HG03439 (cell line): Measurements from ENCODE around the gene TOR1B.
A peak's percentile ranks its signal among the peaks of the same experiment; 100 is the strongest.
"Not testable (repeated sequence)": the region's sequence is repeated elsewhere in the genome, so short reads cannot be mapped to it uniquely, and the experiment has no call there.

Experiments
- ATAC-seq: cut with Tn5 transposase; IDR thresholded peaks from one replicate; pipeline ENCODE4 v1.9.1; 2021; ENCODE audit warnings: mild to moderate bottlenecking, moderate library complexity; ENCODE audit not compliant: unreplicated experiment

TOR1B gene

DNA sequence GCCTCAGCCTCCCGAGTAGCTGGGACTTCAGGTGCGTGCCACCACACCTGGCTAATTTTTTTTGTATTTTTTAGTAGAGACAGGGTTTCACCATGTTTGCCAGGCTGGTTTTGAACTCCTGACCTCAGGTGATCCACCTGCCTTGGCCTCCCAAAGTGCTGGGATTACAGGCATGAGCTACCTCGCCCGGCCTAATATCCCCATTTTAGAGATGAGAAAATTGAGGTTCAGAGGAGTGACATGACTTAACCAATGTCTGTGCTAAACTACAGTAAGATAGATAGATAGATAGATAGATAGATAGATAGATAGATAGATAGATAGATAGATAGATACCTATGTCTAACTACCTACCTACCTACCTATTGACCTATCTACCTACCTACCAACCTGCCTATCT is 26.9 kb upstream of the TOR1B start:
- ATAC-seq = not testable (repeated sequence)

DNA sequence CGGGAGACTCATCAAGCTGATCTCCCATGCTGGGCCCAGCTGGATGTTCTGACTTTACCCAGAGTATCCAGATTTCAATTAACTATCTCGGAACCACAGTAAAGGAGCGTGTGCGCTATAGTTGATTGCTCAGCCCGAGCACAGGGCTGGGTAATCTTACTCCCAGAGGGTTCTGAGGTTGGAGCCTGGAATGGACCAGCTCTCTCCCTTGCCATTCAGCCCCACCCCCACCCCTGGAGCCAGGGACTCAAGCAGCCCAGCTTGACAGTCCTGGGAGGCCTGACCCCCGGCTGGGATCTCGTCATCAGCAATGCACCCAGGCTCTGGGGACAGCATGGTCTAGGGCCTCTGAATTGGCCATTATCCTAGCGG is 26.4 kb upstream of the TOR1B start:
- no peak for ATAC-seq

DNA sequence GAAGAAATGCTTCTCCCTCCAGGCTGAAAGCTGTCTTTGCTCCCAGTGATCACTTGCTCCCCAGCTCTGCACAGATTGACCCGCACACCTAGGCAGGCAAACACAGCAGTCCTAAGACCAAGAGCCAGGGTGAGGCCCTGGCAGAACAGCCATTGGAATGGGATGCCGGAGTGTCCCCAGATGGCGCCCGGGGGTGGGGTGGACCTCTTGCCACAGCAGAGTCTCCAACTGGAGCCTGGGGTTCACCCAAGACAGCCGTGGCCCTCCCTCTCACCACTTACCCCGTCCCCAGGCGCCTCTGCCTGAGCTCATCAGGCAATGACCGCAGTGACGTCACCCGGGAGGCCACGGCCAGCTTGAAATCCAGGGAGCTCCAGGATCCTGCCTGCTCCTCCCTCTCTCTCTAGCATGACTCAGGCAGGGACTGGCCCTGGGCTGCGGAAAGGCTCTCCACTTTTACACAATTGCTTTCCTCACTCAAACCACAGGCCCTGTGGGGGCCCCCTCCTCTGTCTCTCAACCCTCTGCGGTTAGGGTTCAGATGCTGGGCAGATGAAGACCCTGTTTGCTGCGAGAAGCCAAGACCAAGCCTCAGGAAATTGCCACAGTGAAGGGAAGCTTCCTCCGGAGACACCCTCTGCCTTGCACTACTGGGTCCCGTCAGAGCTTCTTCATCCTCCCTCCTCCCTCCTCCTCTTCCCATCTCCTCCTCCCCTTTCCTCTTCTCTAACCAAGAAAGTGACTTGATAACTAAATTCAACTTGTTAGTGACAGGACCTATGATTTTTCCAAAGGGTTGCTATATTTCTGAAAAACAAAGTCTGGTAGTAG is 25.8 kb upstream of the TOR1B start:
- no peak for ATAC-seq

- ATAC-seq = no peak
Measured at GRCh38 chr9:129777769-129778130, 25.2 kb upstream of the TOR1B start.

DNA sequence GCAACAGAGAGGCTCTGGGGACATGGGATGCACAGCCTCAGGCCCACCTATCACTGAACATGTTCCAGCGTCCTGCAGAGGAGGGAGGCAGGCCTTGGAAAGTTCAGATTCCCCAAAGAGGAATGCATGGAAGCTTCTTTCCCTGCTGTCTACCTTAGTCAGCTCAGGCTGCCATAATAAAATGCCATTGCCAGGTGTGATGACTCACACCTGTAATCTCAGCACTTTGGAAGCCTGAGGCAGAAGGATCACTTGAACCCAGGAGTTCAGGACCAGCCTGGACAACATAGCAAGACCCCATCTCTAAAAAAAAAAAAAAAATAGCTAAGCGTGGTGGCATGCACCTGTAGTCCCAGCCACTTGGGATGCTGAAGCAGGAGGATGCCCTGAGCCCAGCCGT is 24.5 kb upstream of the TOR1B start:
- no peak for ATAC-seq

GRCh38 chr9:129779560-129780190 is 23.3 kb upstream of the TOR1B start:
- no peak for ATAC-seq

DNA sequence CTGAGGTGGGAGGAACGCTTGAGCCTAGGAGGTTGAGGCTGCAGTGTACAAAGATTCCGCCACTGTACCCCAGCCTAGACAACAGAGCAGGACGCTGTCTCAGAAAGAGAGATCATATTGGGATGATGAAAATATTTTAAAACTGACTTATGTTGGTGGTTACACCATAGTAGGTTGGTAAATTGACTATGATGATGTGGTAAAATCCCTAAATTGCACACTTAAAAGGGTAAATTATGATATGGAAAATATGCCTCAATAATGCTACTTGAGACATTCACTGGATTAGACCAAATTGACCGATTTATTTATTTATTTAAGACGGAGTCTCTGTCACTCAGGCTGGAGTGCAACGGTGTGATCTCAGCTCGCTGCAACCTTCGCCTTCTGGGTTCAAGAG is 21.9 kb upstream of the TOR1B start:
- no peak for ATAC-seq

GRCh38 chr9:129781981-129782380 is 21.0 kb upstream of the TOR1B start:
- no peak for ATAC-seq

DNA sequence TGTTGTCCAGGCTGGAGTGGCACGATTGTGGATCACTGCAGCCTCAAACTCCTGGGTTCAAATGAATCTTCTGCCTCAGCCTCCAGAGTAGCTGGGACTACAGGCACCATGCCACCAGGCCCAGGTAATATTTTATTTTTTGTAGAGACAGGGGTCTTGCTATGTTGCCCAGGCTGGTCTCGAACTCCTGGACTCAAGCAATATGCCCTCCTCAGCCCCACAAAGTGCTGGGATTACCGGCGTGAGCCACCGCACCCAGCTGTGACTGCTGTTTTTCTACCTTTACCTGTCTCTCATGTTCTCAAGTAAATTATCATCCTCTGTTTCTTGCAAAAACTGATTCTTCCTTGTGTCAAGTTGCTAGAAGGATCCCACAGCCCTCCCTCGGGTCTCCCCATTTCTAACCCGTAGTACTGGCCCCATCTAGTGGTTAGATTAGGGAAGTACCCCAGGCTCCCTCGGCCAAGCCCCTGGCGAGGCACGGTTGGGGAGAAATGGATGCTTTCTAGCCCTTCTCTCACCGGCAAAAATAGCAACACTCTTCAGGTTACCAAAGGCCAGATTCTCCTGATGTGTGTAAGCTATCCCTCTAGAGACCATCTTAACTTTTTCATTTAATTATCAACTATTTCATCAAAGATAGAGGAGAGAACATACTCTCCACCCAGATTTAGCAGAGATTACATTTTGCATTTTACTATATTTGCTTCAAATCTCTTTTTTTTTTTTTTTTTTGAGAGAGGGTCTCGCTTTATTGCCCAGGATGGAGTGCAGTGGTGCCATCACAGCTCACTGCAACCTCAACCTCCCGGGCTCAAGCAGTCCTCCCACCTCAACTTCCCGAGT is 19.2 kb upstream of the TOR1B start:
- ATAC-seq = peak; percentile 56

- ATAC-seq = not testable (repeated sequence)
Measured at GRCh38 chr9:129784970-129785369, 18.0 kb upstream of the TOR1B start.

- ATAC-seq = no peak
Measured at GRCh38 chr9:129785866-129786265, 17.1 kb upstream of the TOR1B start.

- no peak for ATAC-seq
Measured at GRCh38 chr9:129786481-129786880, 16.5 kb upstream of the TOR1B start.

DNA sequence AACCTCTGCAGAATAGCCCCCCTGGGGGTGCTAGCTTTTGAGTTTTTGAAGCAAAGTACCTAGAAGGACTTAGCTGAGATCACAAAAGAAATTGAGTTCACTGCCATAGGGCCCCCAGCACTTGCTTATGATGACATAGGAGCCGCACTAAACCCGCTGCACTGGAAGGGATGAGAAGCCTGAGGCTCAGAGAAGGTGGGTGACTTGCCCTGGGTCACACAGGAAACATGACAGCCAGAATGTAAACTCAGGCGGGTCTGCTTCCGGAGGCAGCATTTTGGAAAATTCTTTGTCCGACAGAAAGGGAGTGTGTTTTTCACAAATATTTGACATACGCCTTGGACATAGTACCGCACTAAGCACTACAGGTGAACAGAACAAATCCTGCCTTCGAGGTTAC is 8.4 kb upstream of the TOR1B start:
- no peak for ATAC-seq

- ATAC-seq = not testable (repeated sequence)
Measured at GRCh38 chr9:129796029-129796428, 7.0 kb upstream of the TOR1B start.

DNA sequence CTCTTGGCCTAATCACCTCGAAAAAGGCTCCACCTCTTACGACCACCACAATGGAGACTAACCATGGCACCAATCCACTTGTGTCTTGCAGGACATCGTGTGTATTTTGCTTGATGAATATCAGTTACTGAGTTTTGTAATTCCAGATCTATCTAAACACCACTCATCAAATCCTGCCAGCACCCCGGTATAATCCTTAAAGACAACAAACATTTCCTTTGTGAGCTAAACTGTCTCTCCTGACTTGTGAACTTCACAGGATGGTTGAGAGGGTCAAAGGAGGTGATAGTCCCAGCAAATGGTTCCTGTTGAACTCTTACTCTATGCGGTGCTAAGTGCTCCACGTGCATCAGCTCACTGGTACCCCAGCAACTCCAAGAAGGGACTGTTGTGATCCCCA is 4.0 kb upstream of the TOR1B start:
- no peak for ATAC-seq

GRCh38 chr9:129801504-129801903 is 1.5 kb upstream of the TOR1B start:
- no peak for ATAC-seq

DNA sequence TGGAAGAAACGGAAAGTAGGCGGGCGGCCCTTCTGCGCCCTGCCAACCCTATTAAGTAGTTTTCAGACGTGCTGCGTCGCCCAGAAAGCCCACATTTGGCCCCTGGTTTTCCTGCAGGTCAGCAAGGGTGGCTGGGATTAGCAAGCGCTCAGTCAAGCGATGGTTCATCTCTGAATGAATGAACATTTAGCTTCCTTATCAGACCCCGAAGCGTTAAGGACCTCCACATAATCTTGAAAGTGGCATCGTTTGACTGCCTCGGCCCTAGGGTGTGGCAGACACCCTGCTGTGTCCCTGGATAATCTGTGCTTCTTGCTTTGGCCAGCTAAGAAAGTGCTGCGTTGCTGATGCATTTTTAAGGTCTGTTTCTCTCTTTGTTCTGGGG is 684 bp downstream of the TOR1B start:
- ATAC-seq = no peak

DNA sequence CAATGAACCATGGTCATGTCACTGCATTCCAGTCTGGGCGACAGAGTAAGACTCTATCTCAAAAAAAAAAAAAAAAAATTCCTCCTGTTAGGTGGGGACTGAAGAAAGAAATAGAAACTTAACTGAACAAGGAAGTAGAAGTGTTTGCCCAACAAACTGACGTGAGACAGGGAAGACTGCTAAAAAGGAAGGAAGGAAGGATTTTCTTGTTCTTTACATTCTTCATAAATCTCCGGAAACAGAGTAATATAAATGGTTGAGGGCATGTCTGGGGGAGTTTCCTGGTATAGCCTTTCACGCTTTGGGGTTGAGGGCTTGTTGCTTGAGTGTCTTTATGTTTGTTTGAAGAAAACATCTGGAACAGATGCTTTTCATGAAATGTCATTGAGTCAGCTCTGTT is 3.1 kb downstream of the TOR1B start:
- ATAC-seq = no peak

GRCh38 chr9:129809346-129809745 is 6.4 kb downstream of the TOR1B start:
- ATAC-seq = no peak

DNA sequence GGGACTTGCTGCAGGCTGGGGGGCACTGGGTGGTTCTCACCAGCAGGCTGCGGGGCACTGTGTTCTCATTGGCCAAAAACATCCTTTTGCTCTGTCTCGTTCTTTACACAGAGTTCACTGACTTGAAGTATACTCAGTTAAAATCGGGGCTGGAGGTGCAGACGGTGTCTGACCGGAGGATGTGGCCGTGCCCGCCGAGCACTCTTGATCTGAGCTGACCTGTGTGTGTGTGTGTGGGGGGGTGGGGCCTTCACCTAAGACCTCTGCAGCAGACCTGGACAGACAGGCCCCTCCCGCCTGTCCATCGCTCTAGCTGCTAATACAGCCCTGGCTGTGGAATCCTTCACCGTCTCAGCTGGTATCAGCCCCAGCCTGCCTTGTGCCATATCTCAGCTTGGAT is 7.1 kb downstream of the TOR1B start:
- no peak for ATAC-seq

DNA sequence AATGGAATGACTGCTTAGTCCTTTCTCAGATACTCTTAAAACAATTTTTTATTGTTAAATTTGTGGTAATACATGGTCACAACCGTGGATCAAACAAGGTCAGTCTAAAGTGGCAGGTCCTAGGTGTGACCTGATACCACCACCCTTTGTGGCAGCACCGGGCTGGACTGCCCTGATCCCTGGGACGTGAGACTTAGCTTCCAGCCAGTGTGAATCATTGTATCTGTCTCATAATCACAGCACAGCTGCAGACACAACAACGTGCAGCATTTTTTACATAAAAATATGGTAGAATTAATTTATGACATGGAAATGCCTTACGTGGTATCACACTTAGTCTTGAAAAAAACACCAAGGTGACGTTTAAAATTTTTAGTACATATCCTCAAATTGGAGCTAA is 7.8 kb downstream of the TOR1B start:
- no peak for ATAC-seq

- ATAC-seq = no peak
Measured at GRCh38 chr9:129811967-129812363, 9.0 kb downstream of the TOR1B start.
